ENCODE measurements around the gene SHC3.

GRCh38 chr9:89080193-89080592 is 98.4 kb downstream of the SHC3 start:
- TF ChIP-seq CTCF (IDR thresholded peaks at IDR 0.05; ENCODE audit: extremely low read depth in 1 of 2, insufficient read depth in 1 of 2, low read depth in 1 of 2, low read length in 2 of 2) (no peak), POLR2A (IDR thresholded peaks at IDR 0.05; ENCODE audit: low read depth, low read length) (no peak), GATA2 (IDR thresholded peaks at IDR 0.05; ENCODE audit: insufficient read depth, insufficient read length, low read depth, low read length) (no peak), POLR2AphosphoS5 (IDR thresholded peaks at IDR 0.05; ENCODE audit: insufficient read depth, low read depth, low read length) (no peak), MAX (IDR thresholded peaks at IDR 0.05; ENCODE audit: insufficient read depth, insufficient read length) (no peak), FOS (IDR thresholded peaks at IDR 0.05; ENCODE audit: borderline replicate concordance, insufficient read depth, low read length) (no peak), EZH2 (IDR thresholded peaks at IDR 0.05; ENCODE audit: borderline replicate concordance, low read depth, low read length, severe bottlenecking) (no peak), MYC (IDR thresholded peaks at IDR 0.05; ENCODE audit: low read depth, low read length) (no peak)
